Fibroblast of lung (primary cell): ENCODE results near the gene MYO7A. TPM values are rescaled to one million over a fixed set of nuclear protein-coding genes. Genes with fewer than 3 reads are reported as not detected.

Source experiments
- DNase-seq, 2 donors: peaks; one replicate each; pipeline versions ENCODE4 v3.0.0 to v3.0.0-alpha.2; 2010; ENCODE audit warnings: low read depth in 2 of 2
- H2AFZ ChIP-seq: 2 replicates; pipeline ENCODE4 v1.5.1; 2012; ENCODE audit warnings: low read length, control low read depth, inconsistent platforms
- H3K27ac ChIP-seq: 2 replicates; pipeline ENCODE4 v1.5.1; 2011; ENCODE audit warnings: low read length, control low read depth; ENCODE audit not compliant: insufficient read depth
- H3K27me3 ChIP-seq: 2 replicates; pipeline ENCODE4 v1.5.1; 2011; ENCODE audit warnings: mild to moderate bottlenecking, low read length; ENCODE audit not compliant: control insufficient read depth, insufficient read depth
- H3K36me3 ChIP-seq: 2 replicates; pipeline ENCODE4 v1.5.1; 2011; ENCODE audit warnings: low read length; ENCODE audit not compliant: control insufficient read depth, insufficient read depth
- H3K4me1 ChIP-seq: 2 replicates; pipeline ENCODE4 v1.5.1; 2011; ENCODE audit warnings: low read length; ENCODE audit not compliant: control insufficient read depth, insufficient read depth; ENCODE audit errors: extremely low read depth
- H3K4me2 ChIP-seq: 2 replicates; pipeline ENCODE4 v1.5.1; 2011; ENCODE audit warnings: low read length, control low read depth; ENCODE audit not compliant: insufficient read depth; ENCODE audit errors: extremely low read depth
- H3K4me3 ChIP-seq, 4 experiments: fragments of 200-600 bp in 1 of 4; sonication (generic) in 1 of 4; replicated peaks in 1 of 4; 2 replicates each; pipeline ENCODE4 v1.5.1; 2011 to 2016; ENCODE audit warnings: low read length in 4 of 4, low read depth in 3 of 4, mild to moderate bottlenecking in 3 of 4, control low read depth in 2 of 4, inconsistent platforms in 1 of 4, mixed read lengths in 1 of 4; ENCODE audit not compliant: insufficient read depth in 1 of 4; ENCODE audit errors: control extremely low read depth in 1 of 4
- H3K79me2 ChIP-seq: 2 replicates; pipeline ENCODE4 v1.5.1; 2012; ENCODE audit warnings: mild to moderate bottlenecking, low read length, inconsistent platforms; ENCODE audit not compliant: control insufficient read depth, insufficient read depth
- H3K9ac ChIP-seq: 2 replicates; pipeline ENCODE4 v1.5.1; 2011; ENCODE audit warnings: mild to moderate bottlenecking, low read length, control low read depth; ENCODE audit not compliant: insufficient read depth
- H3K9me3 ChIP-seq: 2 replicates; pipeline ENCODE4 v1.5.1; 2012; ENCODE audit warnings: low read depth, low read length; ENCODE audit not compliant: control insufficient read depth, insufficient read depth
- H4K20me1 ChIP-seq: 2 replicates; pipeline ENCODE4 v1.5.1; 2011; ENCODE audit warnings: low read length; ENCODE audit not compliant: control insufficient read depth, insufficient read depth; ENCODE audit errors: extremely low read depth
- EZH2 ChIP-seq: IDR thresholded peaks from 2 replicates; pipeline ENCODE4 v1.5.1; 2012; ENCODE audit warnings: low read length, control low read depth, mild to moderate bottlenecking; ENCODE audit errors: missing control alignments
- polyA plus RNA-seq, 2 donors: library from polyadenylated mRNA; depleted of rRNA in 1 of 2; stranded (reverse) in 1 of 2; unstranded in 1 of 2; fragments of >200 nt; gene quantifications; 2 replicates each; pipeline ENCODE4 v1.2.1, GENCODE V29; 2011 to 2012; ENCODE audit warnings: missing spikeins in 1 of 2
- total RNA-seq: library from RNA; depleted of rRNA; stranded (reverse); fragments of >200 nt; gene quantifications from 2 replicates; pipeline ENCODE4 v1.2.1, GENCODE V29; 2014
- TF ChIP-seq, protein P1 (sequence below), 2 donors: IDR thresholded peaks in 1 of 2; conservative IDR thresholded peaks in 1 of 2; 1 replicate in 1 of 2; 2 replicates in 1 of 2; pipeline ENCODE4 v1.5.1; 2011 to 2012; ENCODE audit warnings: low read length in 2 of 2, control low read depth in 1 of 2, inconsistent platforms in 1 of 2, low read depth in 1 of 2, mild to moderate bottlenecking in 1 of 2

Gene MYO7A
- total and polyA plus RNA-seq, 2 donors (not counting 1 experiment from before 2014, with no cell fraction given), result 0.01 to 0.33 TPM

DNA sequence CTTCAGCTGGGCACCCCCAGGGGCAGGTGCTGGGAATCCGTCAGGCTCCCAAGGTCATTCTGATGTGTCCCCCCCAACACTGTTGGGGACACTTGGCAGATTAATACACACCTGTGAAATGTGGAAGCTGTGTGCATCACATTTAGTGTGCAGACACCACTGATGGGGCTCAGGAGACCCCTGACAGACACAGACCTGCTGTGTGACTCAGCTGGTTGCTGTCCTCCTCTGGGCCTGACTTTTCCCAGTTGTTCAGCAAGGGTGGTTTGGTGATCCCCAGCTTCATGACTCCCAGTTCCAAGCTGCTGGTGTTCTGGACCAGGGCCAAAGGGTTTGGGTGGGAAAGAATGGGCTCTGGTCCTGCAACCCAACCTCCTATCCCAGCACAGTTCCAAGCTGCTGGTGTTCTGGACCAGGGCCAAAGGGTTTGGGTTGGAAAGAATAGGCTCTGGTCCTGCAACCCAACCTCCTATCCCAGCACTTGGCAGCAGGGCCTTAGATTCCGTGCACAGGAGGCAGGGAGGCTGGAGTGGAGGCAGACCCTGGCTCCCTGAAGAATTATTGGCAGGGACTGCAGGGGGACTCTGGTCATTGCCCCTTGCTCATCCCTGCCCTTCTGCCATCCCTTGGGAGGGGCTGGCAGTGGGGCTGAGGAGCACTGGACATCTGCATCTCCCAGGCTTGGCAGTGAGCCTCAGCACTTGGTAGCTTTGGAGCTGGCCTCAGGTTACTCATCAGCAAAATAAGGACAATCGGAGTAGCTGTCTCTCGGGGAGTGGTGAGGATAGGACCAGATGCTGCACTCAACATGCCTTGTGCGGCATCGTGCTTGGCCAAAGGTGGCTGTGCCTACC lies 33.8 kb upstream of the MYO7A start:
- Histone ChIP-seq H3K4me3 (no peak overlapping the region), H3K9me3 (no peaks in the 10 kb centered on the region), H3K9ac (no peak overlapping the region), H3K4me2 (no peak overlapping the region), H3K27me3 (no peaks in the 10 kb centered on the region), H3K27ac (no peak overlapping the region), H2AFZ (no peak overlapping the region), H3K79me2 (no peaks in the 10 kb centered on the region), H3K4me1 (no peaks in the 10 kb centered on the region), H3K36me3 (peaks cover 1% of the 10 kb centered on the region), H4K20me1 (no peaks in the 10 kb centered on the region)
- no peak for TF ChIP-seq EZH2
- TF ChIP-seq, protein P1, sequence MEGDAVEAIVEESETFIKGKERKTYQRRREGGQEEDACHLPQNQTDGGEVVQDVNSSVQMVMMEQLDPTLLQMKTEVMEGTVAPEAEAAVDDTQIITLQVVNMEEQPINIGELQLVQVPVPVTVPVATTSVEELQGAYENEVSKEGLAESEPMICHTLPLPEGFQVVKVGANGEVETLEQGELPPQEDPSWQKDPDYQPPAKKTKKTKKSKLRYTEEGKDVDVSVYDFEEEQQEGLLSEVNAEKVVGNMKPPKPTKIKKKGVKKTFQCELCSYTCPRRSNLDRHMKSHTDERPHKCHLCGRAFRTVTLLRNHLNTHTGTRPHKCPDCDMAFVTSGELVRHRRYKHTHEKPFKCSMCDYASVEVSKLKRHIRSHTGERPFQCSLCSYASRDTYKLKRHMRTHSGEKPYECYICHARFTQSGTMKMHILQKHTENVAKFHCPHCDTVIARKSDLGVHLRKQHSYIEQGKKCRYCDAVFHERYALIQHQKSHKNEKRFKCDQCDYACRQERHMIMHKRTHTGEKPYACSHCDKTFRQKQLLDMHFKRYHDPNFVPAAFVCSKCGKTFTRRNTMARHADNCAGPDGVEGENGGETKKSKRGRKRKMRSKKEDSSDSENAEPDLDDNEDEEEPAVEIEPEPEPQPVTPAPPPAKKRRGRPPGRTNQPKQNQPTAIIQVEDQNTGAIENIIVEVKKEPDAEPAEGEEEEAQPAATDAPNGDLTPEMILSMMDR (conservative IDR thresholded peaks at IDR 0.05 in 1 of 2, IDR thresholded peaks at IDR 0.05 in 1 of 2; ENCODE audit: low read depth in 1 of 2, low read length in 2 of 2), result no peak
- no peak for DNase-seq

DNA sequence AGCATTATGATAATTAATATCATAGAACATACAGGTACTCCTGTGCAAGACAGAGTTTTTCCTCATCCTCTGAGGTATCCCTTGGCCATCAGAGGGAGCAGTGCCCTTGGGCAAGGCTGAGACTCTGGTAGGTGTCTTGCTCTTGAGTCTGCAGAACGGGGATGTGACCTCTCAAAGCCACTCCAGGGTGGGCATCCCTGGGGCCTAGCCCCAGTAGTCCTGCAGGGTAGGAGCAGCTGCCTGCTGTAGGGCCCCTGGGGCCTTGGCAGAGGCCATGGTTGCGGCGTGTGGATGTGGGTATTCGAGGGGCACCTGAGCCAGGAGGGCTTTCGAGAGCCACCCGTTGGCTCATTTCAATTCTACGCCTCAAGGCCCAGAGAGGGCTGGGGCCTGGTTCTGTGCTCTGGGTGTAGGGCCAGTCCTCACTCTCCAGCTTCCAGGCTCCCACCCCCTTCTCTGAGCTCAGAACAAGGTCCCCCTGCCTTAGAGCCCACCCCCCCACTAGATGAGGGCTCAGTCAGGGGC lies 33.1 kb upstream of the MYO7A start:
- no peaks in the 10 kb centered on the region for H3K79me2 ChIP-seq
- H3K9ac ChIP-seq, result no peak overlapping the region
- H3K27me3 ChIP-seq, result no peaks in the 10 kb centered on the region
- no peak overlapping the region for H3K4me3 ChIP-seq
- DNase-seq, result no peak
- no peaks in the 10 kb centered on the region for H3K4me1 ChIP-seq
- H3K27ac ChIP-seq, result no peak overlapping the region
- TF ChIP-seq, protein P1 (conservative IDR thresholded peaks at IDR 0.05 in 1 of 2, IDR thresholded peaks at IDR 0.05 in 1 of 2; ENCODE audit: low read depth in 1 of 2, low read length in 2 of 2), result no peak
- no peak for TF ChIP-seq EZH2
- no peaks in the 10 kb centered on the region for H4K20me1 ChIP-seq
- no peak overlapping the region for H2AFZ ChIP-seq
- no peaks in the 10 kb centered on the region for H3K9me3 ChIP-seq
- H3K4me2 ChIP-seq, result no peak overlapping the region
- H3K36me3 ChIP-seq, result peaks cover 1% of the 10 kb centered on the region

DNA sequence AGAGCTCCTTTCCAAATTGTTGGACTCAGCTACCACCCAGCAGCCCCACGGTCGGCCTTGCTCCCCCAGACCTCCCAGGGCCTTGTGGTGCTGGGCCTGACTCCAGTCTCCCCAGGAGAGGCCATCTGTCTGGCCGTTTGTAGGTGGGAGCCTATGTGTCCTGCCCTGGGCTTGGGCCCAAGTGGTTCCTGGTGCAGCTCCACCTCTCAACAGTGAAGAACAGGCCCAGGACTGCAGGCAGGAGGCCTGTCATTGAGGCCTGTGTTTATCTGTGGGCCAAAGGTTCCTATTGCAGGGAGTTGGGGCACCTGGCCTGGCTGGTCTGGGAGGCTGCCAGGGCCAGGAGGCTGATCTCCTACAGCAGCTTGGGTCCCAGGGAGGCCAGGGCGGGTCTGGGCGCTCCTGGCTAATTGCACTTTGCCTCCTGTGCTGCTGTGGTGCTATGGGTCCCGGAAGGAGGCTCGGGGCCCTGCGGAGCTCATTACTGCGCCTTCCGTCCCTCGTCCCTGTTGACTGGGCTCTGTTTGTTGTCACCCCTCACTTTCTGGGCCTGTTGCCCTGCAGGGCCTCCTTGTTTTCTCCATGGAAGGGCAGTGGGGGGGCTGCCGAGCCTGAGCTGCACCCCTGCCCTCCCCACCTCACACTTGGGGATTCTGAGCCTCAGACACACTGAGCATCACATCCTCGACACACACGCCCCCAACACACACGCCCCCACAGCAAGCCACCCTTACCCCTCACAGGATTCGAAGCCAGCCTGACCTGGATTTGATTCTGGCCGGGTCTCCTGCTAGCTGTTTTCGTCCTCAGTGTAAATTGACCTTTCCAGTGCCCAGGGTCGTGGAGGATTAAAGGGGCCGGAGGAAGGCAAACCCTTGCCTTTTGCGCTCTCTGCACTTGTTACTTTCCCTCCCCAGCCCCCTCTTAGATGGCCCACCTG lies 32.2 kb upstream of the MYO7A start:
- Histone ChIP-seq H3K9ac (no peak overlapping the region), H2AFZ (no peak overlapping the region), H3K27me3 (no peaks in the 10 kb centered on the region), H3K4me3 (no peak overlapping the region), H3K79me2 (no peaks in the 10 kb centered on the region), H3K27ac (no peak overlapping the region), H4K20me1 (no peaks in the 10 kb centered on the region), H3K4me1 (no peaks in the 10 kb centered on the region), H3K4me2 (no peak overlapping the region), H3K9me3 (no peaks in the 10 kb centered on the region), H3K36me3 (peaks cover 1% of the 10 kb centered on the region)
- no peak for DNase-seq
- TF ChIP-seq, protein P1 (conservative IDR thresholded peaks at IDR 0.05 in 1 of 2, IDR thresholded peaks at IDR 0.05 in 1 of 2; ENCODE audit: low read depth in 1 of 2, low read length in 2 of 2), result no peak
- no peak for TF ChIP-seq EZH2
